Peyer's patch (tissue), 4 donors: Measurements from ENCODE around the gene IGSF9B. TPM values are rescaled to one million over a fixed set of nuclear protein-coding genes. Genes with fewer than 3 reads are reported as not detected.

Experiments used
- DNase-seq, 3 donors: peaks; one replicate each; pipeline ENCODE4 v3.0.0-alpha.2; 2017 to 2019
- H3K27ac ChIP-seq, 4 donors: fragments of 200-600 bp; sonication (generic); one replicate each; pipeline ENCODE4 v1.5.1; 2016 to 2019
- H3K27me3 ChIP-seq, 2 donors: fragments of 200-600 bp; sonication (generic); one replicate each; pipeline ENCODE4 v1.5.1; 2019
- H3K36me3 ChIP-seq, 3 donors: fragments of 200-600 bp; sonication (generic); one replicate each; pipeline ENCODE4 v1.5.1; 2016 to 2019
- H3K4me1 ChIP-seq, 4 donors: fragments of 200-600 bp; sonication (generic); one replicate each; pipeline ENCODE4 v1.5.1; 2016 to 2019
- H3K4me3 ChIP-seq, 4 donors: fragments of 200-600 bp; sonication (generic); 1 replicate in 3 of 4; 2 replicates in 1 of 4; pipeline ENCODE4 v1.5.1; 2016 to 2019; ENCODE audit warnings: mild to moderate bottlenecking in 1 of 4
- H3K9me3 ChIP-seq, 4 donors: fragments of 200-600 bp; sonication (generic); one replicate each; pipeline ENCODE4 v1.5.1; 2016 to 2019; ENCODE audit warnings: mild to moderate bottlenecking in 1 of 4
- CTCF ChIP-seq, 6 experiments: fragments of 450-650 bp in 4 of 6; fragments of 200-600 bp in 2 of 6; sonication (generic) in 1 of 6; IDR thresholded peaks; one replicate each; pipeline ENCODE4 v1.5.1; 2017 to 2019; ENCODE audit warnings: antibody characterized with exemption in 6 of 6, mild to moderate bottlenecking in 3 of 6, moderate library complexity in 1 of 6
- POLR2A ChIP-seq, 2 donors: fragments of 450-650 bp; IDR thresholded peaks; one replicate each; pipeline ENCODE4 v1.5.1; 2017; ENCODE audit warnings: antibody characterized with exemption in 2 of 2, mild to moderate bottlenecking in 2 of 2, moderate library complexity in 2 of 2
- total RNA-seq, 4 donors: library from RNA; depleted of rRNA; stranded (reverse); fragments of >200 nt; gene quantifications; one replicate each; pipeline ENCODE4 v1.1.0, GENCODE V29; 2016

The IGSF9B gene
- total RNA-seq, 4 donors from 2014 or later = 1.1 to 22.3 (median 5.0) TPM

GRCh38 chr11:133926466-133927246, 30.1 kb downstream of the IGSF9B start:
- Histone ChIP-seq H3K4me3 (no peak overlapping the region), H3K36me3 (no peaks in the 10 kb centered on the region), H3K27ac (no peak overlapping the region), H3K9me3 (no peaks in the 10 kb centered on the region), H3K27me3 (no peaks in the 10 kb centered on the region), H3K4me1 (peaks cover 0 to 12% (median 0%) of the 10 kb centered on the region in 4 donors)
- TF ChIP-seq CTCF (IDR thresholded peaks at IDR 0.05) (no peak), POLR2A (IDR thresholded peaks at IDR 0.05) (no peak)
- no peak for DNase-seq

GRCh38 chr11:133925756-133926155, 31.0 kb downstream of the IGSF9B start:
- Histone ChIP-seq H3K27ac (no peak overlapping the region), H3K27me3 (no peaks in the 10 kb centered on the region), H3K4me1 (peaks cover 0 to 12% (median 0%) of the 10 kb centered on the region in 4 donors), H3K36me3 (no peaks in the 10 kb centered on the region), H3K9me3 (no peaks in the 10 kb centered on the region), H3K4me3 (no peak overlapping the region)
- no peak for DNase-seq
- TF ChIP-seq POLR2A (IDR thresholded peaks at IDR 0.05) (no peak), CTCF (IDR thresholded peaks at IDR 0.05) (no peak)

GRCh38 chr11:133924661-133925060, 32.1 kb downstream of the IGSF9B start:
- no peak for DNase-seq
- peaks cover 0 to 12% (median 0%) of the 10 kb centered on the region in 4 donors for H3K4me1 ChIP-seq
- H3K9me3 ChIP-seq = no peaks in the 10 kb centered on the region
- TF ChIP-seq CTCF (IDR thresholded peaks at IDR 0.05) (no peak), POLR2A (IDR thresholded peaks at IDR 0.05) (no peak)
- no peaks in the 10 kb centered on the region for H3K36me3 ChIP-seq
- H3K4me3 ChIP-seq = no peak overlapping the region
- no peak overlapping the region for H3K27ac ChIP-seq
- no peaks in the 10 kb centered on the region for H3K27me3 ChIP-seq

- TF ChIP-seq CTCF (IDR thresholded peaks at IDR 0.05) (no peak), POLR2A (IDR thresholded peaks at IDR 0.05) (no peak)
- H3K36me3 ChIP-seq = no peaks in the 10 kb centered on the region
Measured at GRCh38 chr11:133922078-133922870, 34.5 kb downstream of the IGSF9B start.

GRCh38 chr11:133921513-133921912, 35.3 kb downstream of the IGSF9B start:
- H3K4me3 ChIP-seq = no peak overlapping the region
- no peak overlapping the region for H3K27ac ChIP-seq
- no peaks in the 10 kb centered on the region for H3K27me3 ChIP-seq
- H3K4me1 ChIP-seq = peaks cover 0 to 3% (median 0%) of the 10 kb centered on the region in 4 donors
- H3K9me3 ChIP-seq = no peaks in the 10 kb centered on the region
- no peaks in the 10 kb centered on the region for H3K36me3 ChIP-seq
- no peak for DNase-seq
- TF ChIP-seq CTCF (IDR thresholded peaks at IDR 0.05) (no peak), POLR2A (IDR thresholded peaks at IDR 0.05) (no peak)

More at GRCh38 chr11:133922078-133922870, 34.5 kb downstream of the IGSF9B start:
- H3K27me3 ChIP-seq = no peaks in the 10 kb centered on the region
- peaks cover 0 to 3% (median 0%) of the 10 kb centered on the region in 4 donors for H3K4me1 ChIP-seq
- H3K4me3 ChIP-seq = no peak overlapping the region
- no peak for DNase-seq
- no peaks in the 10 kb centered on the region for H3K9me3 ChIP-seq
- H3K27ac ChIP-seq = no peak overlapping the region
